Measurements from ENCODE around the gene NRGN.

NRGN gene

GRCh38 chr11:124748481-124749343 is 9.0 kb downstream of the NRGN start:
- Histone ChIP-seq H3K27me3 (ENCODE audit: insufficient read depth, low read length) (peaks cover 15% of the 10 kb centered on the region; the same call in 1 of the 2 replicates), H3K4me1 (ENCODE audit: control insufficient read depth, insufficient read depth, low read length, unreplicated experiment) (peaks cover 24% of the 10 kb centered on the region), H3K4me3 (ENCODE audit: low read depth, low read length) (no peak overlapping the region), H3K79me2 (ENCODE audit: control insufficient read depth, insufficient read depth, low read length, unreplicated experiment) (no peaks in the 10 kb centered on the region), H3K36me3 (ENCODE audit: insufficient read depth, low read length) (no peaks in the 10 kb centered on the region), H3K27ac (ENCODE audit: low read depth, low read length) (no peak overlapping the region), H2AFZ (ENCODE audit: low read length, unreplicated experiment) (no peak overlapping the region)

GRCh38 chr11:124749912-124750311 is 10.2 kb downstream of the NRGN start:
- Histone ChIP-seq H3K27me3 (ENCODE audit: insufficient read depth, low read length) (peaks cover 8% of the 10 kb centered on the region; the same call in 1 of the 2 replicates), H3K4me3 (ENCODE audit: low read depth, low read length) (no peak overlapping the region), H3K4me1 (ENCODE audit: control insufficient read depth, insufficient read depth, low read length, unreplicated experiment) (peaks cover 36% of the 10 kb centered on the region)

GRCh38 chr11:124751391-124751740 is 11.6 kb downstream of the NRGN start:
- H2AFZ ChIP-seq (ENCODE audit: low read length, unreplicated experiment), result no peak overlapping the region
- H3K4me1 ChIP-seq (ENCODE audit: control insufficient read depth, insufficient read depth, low read length, unreplicated experiment), result peaks cover 38% of the 10 kb centered on the region
- H3K4me3 ChIP-seq (ENCODE audit: low read depth, low read length), result no peak overlapping the region

More at GRCh38 chr11:124749912-124750311, 10.2 kb downstream of the NRGN start:
- Histone ChIP-seq H3K27ac (ENCODE audit: low read depth, low read length) (no peak overlapping the region), H3K79me2 (ENCODE audit: control insufficient read depth, insufficient read depth, low read length, unreplicated experiment) (no peaks in the 10 kb centered on the region), H2AFZ (ENCODE audit: low read length, unreplicated experiment) (no peak overlapping the region), H3K36me3 (ENCODE audit: insufficient read depth, low read length) (no peaks in the 10 kb centered on the region)

GRCh38 chr11:124751741-124752470 is 12.2 kb downstream of the NRGN start, which contains the start of gene VSIG2:
Gene VSIG2, minus strand, starts transcription at chr11:124752255. Its CDS starts 118 bp downstream, at chr11:124752137.
- Histone ChIP-seq H3K27ac (ENCODE audit: low read depth, low read length) (no peak within 1 kb of the TSS), H3K4me3 (ENCODE audit: low read depth, low read length) (no peak within 1 kb of the TSS)

More at GRCh38 chr11:124751391-124751740, 11.6 kb downstream of the NRGN start:
- no peaks in the 10 kb centered on the region for H3K27me3 ChIP-seq (ENCODE audit: insufficient read depth, low read length)
- no peak overlapping the region for H3K27ac ChIP-seq (ENCODE audit: low read depth, low read length)
- no peaks in the 10 kb centered on the region for H3K36me3 ChIP-seq (ENCODE audit: insufficient read depth, low read length)
- H3K79me2 ChIP-seq (ENCODE audit: control insufficient read depth, insufficient read depth, low read length, unreplicated experiment), result no peaks in the 10 kb centered on the region

GRCh38 chr11:124752471-124753102 is 12.8 kb downstream of the NRGN start:
- H3K27ac ChIP-seq (ENCODE audit: low read depth, low read length), result no peak overlapping the region
- no peak overlapping the region for H3K4me3 ChIP-seq (ENCODE audit: low read depth, low read length)

More at GRCh38 chr11:124751741-124752470, 12.2 kb downstream of the NRGN start, which contains the start of gene VSIG2:
- no peaks in the 10 kb centered on the region for H3K36me3 ChIP-seq (ENCODE audit: insufficient read depth, low read length)
- no peaks in the 10 kb centered on the region for H3K79me2 ChIP-seq (ENCODE audit: control insufficient read depth, insufficient read depth, low read length, unreplicated experiment)
- peaks cover 38% of the 10 kb centered on the region for H3K4me1 ChIP-seq (ENCODE audit: control insufficient read depth, insufficient read depth, low read length, unreplicated experiment)
- no peaks in the 10 kb centered on the region for H3K27me3 ChIP-seq (ENCODE audit: insufficient read depth, low read length)
- no peak within 1 kb of the TSS for H2AFZ ChIP-seq (ENCODE audit: low read length, unreplicated experiment)

GRCh38 chr11:124753205-124753604 is 13.5 kb downstream of the NRGN start:
- Histone ChIP-seq H3K79me2 (ENCODE audit: control insufficient read depth, insufficient read depth, low read length, unreplicated experiment) (no peaks in the 10 kb centered on the region), H3K27me3 (ENCODE audit: insufficient read depth, low read length) (no peaks in the 10 kb centered on the region), H2AFZ (ENCODE audit: low read length, unreplicated experiment) (no peak overlapping the region), H3K4me3 (ENCODE audit: low read depth, low read length) (no peak overlapping the region), H3K4me1 (ENCODE audit: control insufficient read depth, insufficient read depth, low read length, unreplicated experiment) (peaks cover 30% of the 10 kb centered on the region), H3K36me3 (ENCODE audit: insufficient read depth, low read length) (no peaks in the 10 kb centered on the region), H3K27ac (ENCODE audit: low read depth, low read length) (no peak overlapping the region)

More at GRCh38 chr11:124752471-124753102, 12.8 kb downstream of the NRGN start:
- Histone ChIP-seq H3K36me3 (ENCODE audit: insufficient read depth, low read length) (no peaks in the 10 kb centered on the region), H3K4me1 (ENCODE audit: control insufficient read depth, insufficient read depth, low read length, unreplicated experiment) (peaks cover 32% of the 10 kb centered on the region), H2AFZ (ENCODE audit: low read length, unreplicated experiment) (no peak overlapping the region), H3K27me3 (ENCODE audit: insufficient read depth, low read length) (no peaks in the 10 kb centered on the region), H3K79me2 (ENCODE audit: control insufficient read depth, insufficient read depth, low read length, unreplicated experiment) (no peaks in the 10 kb centered on the region)

- no peaks in the 10 kb centered on the region for H3K36me3 ChIP-seq (ENCODE audit: insufficient read depth, low read length)
- no peaks in the 10 kb centered on the region for H3K79me2 ChIP-seq (ENCODE audit: control insufficient read depth, insufficient read depth, low read length, unreplicated experiment)
- H2AFZ ChIP-seq (ENCODE audit: low read length, unreplicated experiment), result no peak overlapping the region
- no peak overlapping the region for H3K4me3 ChIP-seq (ENCODE audit: low read depth, low read length)
- no peak overlapping the region for H3K27ac ChIP-seq (ENCODE audit: low read depth, low read length)
- no peaks in the 10 kb centered on the region for H3K27me3 ChIP-seq (ENCODE audit: insufficient read depth, low read length)
- peaks cover 26% of the 10 kb centered on the region for H3K4me1 ChIP-seq (ENCODE audit: control insufficient read depth, insufficient read depth, low read length, unreplicated experiment)
Observed at GRCh38 chr11:124753624-124754023, 13.9 kb downstream of the NRGN start.

GRCh38 chr11:124754309-124754708 is 14.6 kb downstream of the NRGN start:
- H3K27me3 ChIP-seq (ENCODE audit: insufficient read depth, low read length), result no peaks in the 10 kb centered on the region
- no peak overlapping the region for H3K27ac ChIP-seq (ENCODE audit: low read depth, low read length)
- H3K79me2 ChIP-seq (ENCODE audit: control insufficient read depth, insufficient read depth, low read length, unreplicated experiment), result no peaks in the 10 kb centered on the region
- H2AFZ ChIP-seq (ENCODE audit: low read length, unreplicated experiment), result no peak overlapping the region
- peaks cover 19% of the 10 kb centered on the region for H3K4me1 ChIP-seq (ENCODE audit: control insufficient read depth, insufficient read depth, low read length, unreplicated experiment)
- no peaks in the 10 kb centered on the region for H3K36me3 ChIP-seq (ENCODE audit: insufficient read depth, low read length)
- no peak overlapping the region for H3K4me3 ChIP-seq (ENCODE audit: low read depth, low read length)

- Histone ChIP-seq H3K36me3 (ENCODE audit: insufficient read depth, low read length) (no peaks in the 10 kb centered on the region), H3K4me3 (ENCODE audit: low read depth, low read length) (no peak overlapping the region), H3K4me1 (ENCODE audit: control insufficient read depth, insufficient read depth, low read length, unreplicated experiment) (peaks cover 18% of the 10 kb centered on the region), H3K27ac (ENCODE audit: low read depth, low read length) (no peak overlapping the region), H3K27me3 (ENCODE audit: insufficient read depth, low read length) (0 out of 2 replicates have a peak, but pooled peaks cover 2% of the 10 kb centered on the region), H2AFZ (ENCODE audit: low read length, unreplicated experiment) (no peak overlapping the region), H3K79me2 (ENCODE audit: control insufficient read depth, insufficient read depth, low read length, unreplicated experiment) (no peaks in the 10 kb centered on the region)
Observed at GRCh38 chr11:124754710-124755109, 15.0 kb downstream of the NRGN start.

GRCh38 chr11:124756033-124756752 is 16.5 kb downstream of the NRGN start:
- Histone ChIP-seq H2AFZ (ENCODE audit: low read length, unreplicated experiment) (no peak overlapping the region), H3K27me3 (ENCODE audit: insufficient read depth, low read length) (0 out of 2 replicates have a peak, but pooled peaks cover 4% of the 10 kb centered on the region), H3K4me3 (ENCODE audit: low read depth, low read length) (no peak overlapping the region), H3K79me2 (ENCODE audit: control insufficient read depth, insufficient read depth, low read length, unreplicated experiment) (no peaks in the 10 kb centered on the region), H3K36me3 (ENCODE audit: insufficient read depth, low read length) (no peaks in the 10 kb centered on the region), H3K4me1 (ENCODE audit: control insufficient read depth, insufficient read depth, low read length, unreplicated experiment) (peaks cover 18% of the 10 kb centered on the region), H3K27ac (ENCODE audit: low read depth, low read length) (no peak overlapping the region)

Measured in ACC112 (cell line).